ENCODE data around the gene ZP3. TPM values are rescaled to one million over a fixed set of nuclear protein-coding genes. Genes with fewer than 3 reads are reported as not detected.
"Not testable (repeated sequence)": the region's sequence is repeated elsewhere in the genome, so short reads cannot be mapped to it uniquely, and the experiment has no call there.

Gene ZP3
- total and polyA plus RNA-seq, 7 donors: 1.4 to 4.8 (median 2.0) TPM; not detected in 1

DNA sequence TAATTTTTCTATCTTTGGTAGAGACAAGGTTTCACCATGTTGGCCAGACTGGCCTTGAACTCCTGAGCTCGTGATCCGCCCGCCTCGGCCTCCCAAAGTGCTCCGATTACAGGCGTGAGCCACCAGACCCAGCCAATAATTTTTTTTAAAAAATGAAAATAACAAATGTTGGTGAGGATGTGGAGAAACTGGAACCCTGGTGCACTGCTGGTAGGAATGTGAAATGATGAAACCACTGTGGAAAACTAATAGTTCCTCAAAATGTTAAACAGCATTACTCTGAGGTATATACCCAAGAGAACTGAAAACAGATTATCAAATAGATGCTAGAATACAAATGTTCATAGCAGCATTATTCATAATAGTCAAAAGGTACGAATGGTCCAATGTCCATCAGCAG is 42.9 kb upstream of the ZP3 start:
- H3K27me3 ChIP-seq: no peaks in the 10 kb centered on the region
- no peaks in the 10 kb centered on the region for H3K36me3 ChIP-seq
- no peaks in the 10 kb centered on the region for H3K9me3 ChIP-seq
- WGBS, 2 donors: 86 to 91% methylated on average over 7 of the region's 7 CpGs
- H3K4me3 ChIP-seq: no peak overlapping the region
- DNase-seq: no peak
- TF ChIP-seq EP300 (IDR thresholded peaks at IDR 0.05) (no peak), POLR2A (IDR thresholded peaks at IDR 0.05) (no peak), POLR2AphosphoS5 (IDR thresholded peaks at IDR 0.05) (no peak)
- TF ChIP-seq, protein P1, sequence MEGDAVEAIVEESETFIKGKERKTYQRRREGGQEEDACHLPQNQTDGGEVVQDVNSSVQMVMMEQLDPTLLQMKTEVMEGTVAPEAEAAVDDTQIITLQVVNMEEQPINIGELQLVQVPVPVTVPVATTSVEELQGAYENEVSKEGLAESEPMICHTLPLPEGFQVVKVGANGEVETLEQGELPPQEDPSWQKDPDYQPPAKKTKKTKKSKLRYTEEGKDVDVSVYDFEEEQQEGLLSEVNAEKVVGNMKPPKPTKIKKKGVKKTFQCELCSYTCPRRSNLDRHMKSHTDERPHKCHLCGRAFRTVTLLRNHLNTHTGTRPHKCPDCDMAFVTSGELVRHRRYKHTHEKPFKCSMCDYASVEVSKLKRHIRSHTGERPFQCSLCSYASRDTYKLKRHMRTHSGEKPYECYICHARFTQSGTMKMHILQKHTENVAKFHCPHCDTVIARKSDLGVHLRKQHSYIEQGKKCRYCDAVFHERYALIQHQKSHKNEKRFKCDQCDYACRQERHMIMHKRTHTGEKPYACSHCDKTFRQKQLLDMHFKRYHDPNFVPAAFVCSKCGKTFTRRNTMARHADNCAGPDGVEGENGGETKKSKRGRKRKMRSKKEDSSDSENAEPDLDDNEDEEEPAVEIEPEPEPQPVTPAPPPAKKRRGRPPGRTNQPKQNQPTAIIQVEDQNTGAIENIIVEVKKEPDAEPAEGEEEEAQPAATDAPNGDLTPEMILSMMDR (IDR thresholded peaks at IDR 0.05): no peak
- intact Hi-C loops (cut with DNase I): no loop called here
- no peak overlapping the region for H3K27ac ChIP-seq
- peaks cover 0 to 16% (median 13%) of the 10 kb centered on the region in 4 donors for H3K4me1 ChIP-seq

DNA sequence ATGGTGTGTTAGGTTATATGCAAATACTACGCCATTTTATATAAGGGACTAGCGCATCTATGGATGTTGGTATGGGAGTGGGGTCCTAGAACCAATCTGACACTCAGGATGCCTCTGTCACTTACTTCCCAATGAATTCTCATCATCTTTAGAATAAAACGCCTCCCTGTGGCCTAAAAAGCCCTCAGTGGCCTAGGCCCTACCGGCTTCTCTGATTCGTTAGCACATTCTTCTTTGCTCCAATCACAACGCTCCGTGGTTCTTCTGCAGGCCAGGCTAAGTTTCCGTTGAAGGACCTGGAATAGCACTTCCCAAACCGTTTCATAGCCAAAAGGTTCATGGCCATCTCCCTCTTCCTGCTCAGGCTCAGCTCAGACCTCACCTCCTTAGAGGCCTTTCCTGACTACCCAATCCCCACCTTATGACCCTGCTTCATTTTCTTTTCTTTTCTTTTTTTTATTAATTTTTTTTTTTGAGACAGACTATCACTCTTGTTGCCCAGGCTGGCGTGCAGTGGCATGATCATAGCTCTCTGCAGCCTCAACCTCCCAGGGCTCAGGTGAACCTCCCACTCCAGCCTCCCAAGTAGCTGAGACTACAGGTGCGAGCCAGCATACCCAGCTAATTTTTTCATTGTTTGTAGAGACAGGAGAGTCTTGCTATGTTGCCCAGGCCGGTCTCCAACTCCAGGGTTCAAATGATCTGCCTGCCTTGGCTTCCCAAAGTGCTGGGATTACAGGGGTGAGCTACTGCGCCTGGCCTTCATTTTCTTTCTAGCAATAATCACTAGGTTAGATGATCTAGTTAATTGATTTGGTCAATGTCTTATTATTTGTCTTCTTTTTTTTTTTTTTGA is 41.4 kb upstream of the ZP3 start:
- no peaks in the 10 kb centered on the region for H3K9me3 ChIP-seq
- TF ChIP-seq EP300 (IDR thresholded peaks at IDR 0.05): no peak
- TF ChIP-seq POLR2AphosphoS5 (IDR thresholded peaks at IDR 0.05): no peak
- TF ChIP-seq, protein P1 (IDR thresholded peaks at IDR 0.05): no peak
- TF ChIP-seq POLR2A (IDR thresholded peaks at IDR 0.05): no peak
- H3K4me1 ChIP-seq: peaks cover 0 to 16% (median 13%) of the 10 kb centered on the region in 4 donors
- H3K27me3 ChIP-seq: no peaks in the 10 kb centered on the region
- intact Hi-C loops (cut with DNase I): no loop called here
- no peak overlapping the region for H3K4me3 ChIP-seq
- H3K36me3 ChIP-seq: no peaks in the 10 kb centered on the region
- 84 to 90% methylated on average over 13 of the region's 13 CpGs for WGBS, 2 donors
- H3K27ac ChIP-seq: no peak overlapping the region
- DNase-seq: no peak

DNA sequence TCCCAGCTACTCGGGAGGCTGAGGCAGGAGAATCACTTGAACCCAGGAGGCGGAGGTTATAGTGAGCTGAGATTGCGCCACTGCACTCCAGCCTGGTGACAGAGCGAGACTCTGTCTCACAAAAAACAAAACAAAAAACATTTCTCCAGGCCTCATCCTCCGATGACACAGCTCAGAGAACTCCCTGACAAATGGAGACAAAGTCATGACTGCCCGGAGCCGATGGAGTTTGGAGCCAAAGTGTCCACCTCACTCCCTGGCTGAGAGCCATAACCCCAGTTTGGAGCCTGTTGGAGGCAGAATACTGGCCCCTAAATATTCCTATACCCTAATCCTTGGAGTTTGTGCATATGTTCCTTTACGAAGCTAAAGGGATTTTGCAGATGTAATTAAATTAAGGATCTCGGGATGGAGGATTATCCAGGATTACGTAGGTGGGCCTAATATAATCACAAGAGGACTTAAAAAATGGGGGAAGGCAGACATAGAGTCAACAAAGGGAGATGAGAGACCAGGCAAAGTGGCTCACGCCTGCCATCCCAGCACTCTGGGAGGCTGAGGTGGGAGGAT is 38.0 kb upstream of the ZP3 start:
- no peak overlapping the region for H3K4me3 ChIP-seq
- WGBS, 2 donors: 88 to 91% methylated on average over 11 of the region's 11 CpGs
- intact Hi-C loops (cut with DNase I): no loop called here
- H3K36me3 ChIP-seq: no peaks in the 10 kb centered on the region
- H3K9me3 ChIP-seq: no peaks in the 10 kb centered on the region
- peaks cover 0 to 10% (median 7%) of the 10 kb centered on the region in 4 donors for H3K4me1 ChIP-seq
- no peak overlapping the region for H3K27ac ChIP-seq
- TF ChIP-seq POLR2A (IDR thresholded peaks at IDR 0.05) (no peak), EP300 (IDR thresholded peaks at IDR 0.05) (no peak), POLR2AphosphoS5 (IDR thresholded peaks at IDR 0.05) (no peak)
- TF ChIP-seq, protein P1 (IDR thresholded peaks at IDR 0.05): no peak
- no peaks in the 10 kb centered on the region for H3K27me3 ChIP-seq
- no peak for DNase-seq

DNA sequence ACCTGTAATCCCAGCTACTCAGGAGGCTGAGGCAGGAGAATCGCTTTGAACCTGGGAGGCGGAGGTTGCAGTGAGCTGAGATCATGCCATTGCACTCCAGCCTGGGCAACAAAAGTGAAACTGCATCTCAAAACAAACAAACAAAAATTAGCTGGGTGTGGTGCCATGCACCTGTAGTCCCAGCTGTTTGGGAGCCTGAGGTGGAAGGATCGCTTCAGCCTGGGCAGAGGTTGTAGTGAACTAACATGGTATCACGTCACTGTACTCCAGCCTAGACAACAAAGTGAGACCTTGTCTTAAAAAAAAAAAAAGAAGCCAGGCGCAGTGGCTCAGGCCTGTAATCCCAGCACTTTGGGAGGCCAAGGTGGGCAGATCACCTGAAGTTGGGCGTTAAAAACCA is 37.0 kb upstream of the ZP3 start:
- H3K9me3 ChIP-seq; DNase-seq; H3K36me3 ChIP-seq; H3K27me3 ChIP-seq; H3K4me3 ChIP-seq; H3K27ac ChIP-seq; intact Hi-C loops (cut with DNase I): not testable (repeated sequence)
- WGBS, 2 donors: 33 to 84% methylated on average over 6 of the region's 6 CpGs
- peaks cover 0 to 14% (median 11%) of the 10 kb centered on the region in 4 donors for H3K4me1 ChIP-seq

DNA sequence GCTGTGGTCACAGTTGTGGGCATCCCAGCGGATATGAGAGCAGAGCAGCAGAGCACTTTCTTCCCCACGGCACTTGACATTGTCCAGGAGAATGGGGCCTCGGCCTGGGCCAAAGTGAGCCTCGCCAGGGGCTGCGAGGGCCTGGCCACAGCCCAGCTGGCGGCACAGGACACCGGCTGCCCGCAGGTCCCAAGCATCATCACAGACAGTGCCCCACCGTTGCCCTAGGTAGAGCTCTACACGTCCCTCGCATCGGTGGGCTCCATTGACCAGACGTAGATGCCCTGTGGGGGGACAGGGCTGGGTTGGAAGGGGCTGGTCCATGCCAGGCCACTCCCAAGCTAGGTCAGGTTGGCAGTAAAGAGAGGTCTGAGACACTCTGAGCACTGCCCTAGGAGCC is 34.7 kb upstream of the ZP3 start:
- H3K27me3 ChIP-seq: no peaks in the 10 kb centered on the region
- intact Hi-C loops (cut with DNase I): no loop called here
- no peaks in the 10 kb centered on the region for H3K36me3 ChIP-seq
- 97% methylated on average over 13 of the region's 13 CpGs for WGBS, 2 donors
- no peak overlapping the region for H3K27ac ChIP-seq
- peaks cover 0 to 27% (median 15%) of the 10 kb centered on the region in 4 donors for H3K4me1 ChIP-seq
- DNase-seq: no peak
- no peaks in the 10 kb centered on the region for H3K9me3 ChIP-seq
- H3K4me3 ChIP-seq: no peak overlapping the region
- TF ChIP-seq, protein P1 (IDR thresholded peaks at IDR 0.05): no peak
